Nephron progenitor cell (in vitro differentiated cells): ENCODE measurements around the gene VSIR.

Source experiments
- DNase-seq: peaks from one replicate; pipeline ENCODE4 v3.0.0; 2021
- H3K27ac Mint-ChIP-seq: 2 replicates; pipeline ENCODE4 v1.8.0; 2021; ENCODE audit warnings: mild to moderate bottlenecking, moderate library complexity, mixed read lengths
- H3K27me3 Mint-ChIP-seq: 2 replicates; pipeline ENCODE4 v1.8.0; 2021; ENCODE audit warnings: mild to moderate bottlenecking, low read depth, mixed read lengths; ENCODE audit not compliant: poor library complexity
- H3K36me3 Mint-ChIP-seq: 2 replicates; pipeline ENCODE4 v1.8.0; 2021; ENCODE audit warnings: low read depth, mixed read lengths
- H3K4me1 Mint-ChIP-seq: 2 replicates; pipeline ENCODE4 v1.8.0; 2021; ENCODE audit warnings: mixed read lengths
- H3K4me3 Mint-ChIP-seq: 2 replicates; pipeline ENCODE4 v1.8.0; 2021; ENCODE audit warnings: mild to moderate bottlenecking, moderate library complexity, mixed read lengths
- H3K9me3 Mint-ChIP-seq: 2 replicates; pipeline ENCODE4 v1.8.0; 2021; ENCODE audit warnings: mild to moderate bottlenecking, moderate library complexity, mixed read lengths
- TF ChIP-seq, protein P1 (sequence below): fragments of 200-600 bp; sonication (generic); IDR thresholded peaks from 2 replicates; pipeline ENCODE4 v1.5.0; 2021; ENCODE audit warnings: antibody characterized with exemption

Gene VSIR

DNA sequence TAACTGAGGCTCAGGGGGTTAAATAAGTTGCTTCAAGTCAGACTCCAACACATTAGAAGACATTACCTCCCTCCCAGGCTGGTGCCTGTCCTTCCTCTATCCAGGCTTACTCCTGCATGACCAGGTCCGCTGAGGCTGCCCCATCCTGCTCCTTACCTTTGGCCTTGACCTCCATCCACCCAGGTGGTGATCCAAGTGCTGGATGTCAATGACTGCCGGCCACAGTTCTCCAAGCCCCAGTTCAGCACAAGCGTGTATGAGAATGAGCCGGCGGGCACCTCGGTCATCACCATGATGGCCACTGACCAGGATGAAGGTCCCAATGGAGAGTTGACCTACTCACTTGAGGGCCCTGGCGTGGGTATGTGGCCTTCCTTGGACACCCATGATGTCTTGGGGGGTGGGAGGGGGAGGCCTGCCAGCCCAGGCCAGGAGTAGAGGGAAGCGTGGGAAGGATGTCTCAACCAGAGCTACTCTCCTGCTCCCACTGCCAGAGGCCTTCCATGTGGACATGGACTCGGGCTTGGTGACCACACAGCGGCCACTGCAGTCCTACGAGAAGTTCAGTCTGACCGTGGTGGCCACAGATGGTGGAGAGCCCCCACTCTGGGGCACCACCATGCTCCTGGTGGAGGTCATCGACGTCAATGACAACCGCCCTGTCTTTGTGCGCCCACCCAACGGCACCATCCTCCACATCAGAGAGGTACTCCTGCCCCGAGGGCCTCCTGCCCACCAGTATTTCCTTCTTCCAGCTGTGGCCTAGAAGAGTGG is 29.6 kb upstream of the VSIR start:
- no peak for DNase-seq
- Mint-ChIP-seq H3K36me3 (no peaks in the 10 kb centered on the region), H3K9me3 (no peaks in the 10 kb centered on the region), H3K4me3 (no peak overlapping the region), H3K4me1 (peaks cover 3% of the 10 kb centered on the region), H3K27ac (no peak overlapping the region), H3K27me3 (peaks cover 44% of the 10 kb centered on the region)
- TF ChIP-seq, protein P1, sequence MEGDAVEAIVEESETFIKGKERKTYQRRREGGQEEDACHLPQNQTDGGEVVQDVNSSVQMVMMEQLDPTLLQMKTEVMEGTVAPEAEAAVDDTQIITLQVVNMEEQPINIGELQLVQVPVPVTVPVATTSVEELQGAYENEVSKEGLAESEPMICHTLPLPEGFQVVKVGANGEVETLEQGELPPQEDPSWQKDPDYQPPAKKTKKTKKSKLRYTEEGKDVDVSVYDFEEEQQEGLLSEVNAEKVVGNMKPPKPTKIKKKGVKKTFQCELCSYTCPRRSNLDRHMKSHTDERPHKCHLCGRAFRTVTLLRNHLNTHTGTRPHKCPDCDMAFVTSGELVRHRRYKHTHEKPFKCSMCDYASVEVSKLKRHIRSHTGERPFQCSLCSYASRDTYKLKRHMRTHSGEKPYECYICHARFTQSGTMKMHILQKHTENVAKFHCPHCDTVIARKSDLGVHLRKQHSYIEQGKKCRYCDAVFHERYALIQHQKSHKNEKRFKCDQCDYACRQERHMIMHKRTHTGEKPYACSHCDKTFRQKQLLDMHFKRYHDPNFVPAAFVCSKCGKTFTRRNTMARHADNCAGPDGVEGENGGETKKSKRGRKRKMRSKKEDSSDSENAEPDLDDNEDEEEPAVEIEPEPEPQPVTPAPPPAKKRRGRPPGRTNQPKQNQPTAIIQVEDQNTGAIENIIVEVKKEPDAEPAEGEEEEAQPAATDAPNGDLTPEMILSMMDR: no peak

DNA sequence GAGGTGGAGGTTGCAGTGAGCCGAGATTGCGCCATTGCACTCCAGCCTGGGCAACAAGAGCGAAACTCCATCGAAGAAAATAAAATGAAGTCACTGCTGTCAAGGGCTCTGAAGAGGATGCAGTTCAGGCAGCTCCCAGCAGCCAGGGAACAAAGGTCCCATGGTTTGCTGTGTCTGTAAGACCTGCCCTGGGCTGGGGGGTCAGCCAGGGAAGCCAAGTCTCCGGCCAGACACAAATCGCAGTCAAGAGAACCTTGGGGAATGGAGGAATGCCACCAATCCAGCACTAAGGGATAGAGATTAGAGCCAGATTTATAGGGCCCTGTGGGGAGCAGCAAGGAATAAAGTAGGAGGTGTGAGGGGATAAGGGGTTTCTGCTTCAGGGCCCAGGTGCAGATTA is 28.9 kb upstream of the VSIR start:
- no peaks in the 10 kb centered on the region for H3K36me3 Mint-ChIP-seq
- H3K9me3 Mint-ChIP-seq: no peaks in the 10 kb centered on the region
- no peak for DNase-seq
- peaks cover 44% of the 10 kb centered on the region for H3K27me3 Mint-ChIP-seq
- no peak overlapping the region for H3K27ac Mint-ChIP-seq
- H3K4me1 Mint-ChIP-seq: peaks cover 3% of the 10 kb centered on the region
- TF ChIP-seq, protein P1: no peak
- no peak overlapping the region for H3K4me3 Mint-ChIP-seq

DNA sequence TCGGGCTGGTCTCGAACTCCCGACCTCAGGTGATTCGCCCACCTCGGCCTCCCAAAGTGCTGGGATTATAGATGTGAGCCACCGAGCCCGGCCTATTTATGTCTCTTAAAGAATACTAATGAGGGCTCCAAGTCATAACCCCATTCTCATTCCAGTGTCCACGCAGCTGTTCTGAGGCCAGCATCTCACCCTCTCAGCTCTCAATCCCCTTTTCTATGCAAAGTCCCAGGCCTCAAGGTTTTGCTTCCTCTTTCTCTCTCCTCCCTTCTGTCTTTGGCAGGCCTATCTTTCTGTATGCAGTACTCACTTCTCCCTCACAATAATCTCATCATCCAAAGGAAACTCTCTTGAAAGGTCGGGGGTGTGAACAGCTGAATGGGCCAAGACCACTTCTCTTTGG is 28.0 kb upstream of the VSIR start:
- TF ChIP-seq, protein P1: no peak
- no peak overlapping the region for H3K27ac Mint-ChIP-seq
- H3K36me3 Mint-ChIP-seq: no peaks in the 10 kb centered on the region
- peaks cover 37% of the 10 kb centered on the region for H3K27me3 Mint-ChIP-seq
- no peak for DNase-seq
- H3K9me3 Mint-ChIP-seq: no peaks in the 10 kb centered on the region
- H3K4me3 Mint-ChIP-seq: no peak overlapping the region
- H3K4me1 Mint-ChIP-seq: peaks cover 3% of the 10 kb centered on the region

DNA sequence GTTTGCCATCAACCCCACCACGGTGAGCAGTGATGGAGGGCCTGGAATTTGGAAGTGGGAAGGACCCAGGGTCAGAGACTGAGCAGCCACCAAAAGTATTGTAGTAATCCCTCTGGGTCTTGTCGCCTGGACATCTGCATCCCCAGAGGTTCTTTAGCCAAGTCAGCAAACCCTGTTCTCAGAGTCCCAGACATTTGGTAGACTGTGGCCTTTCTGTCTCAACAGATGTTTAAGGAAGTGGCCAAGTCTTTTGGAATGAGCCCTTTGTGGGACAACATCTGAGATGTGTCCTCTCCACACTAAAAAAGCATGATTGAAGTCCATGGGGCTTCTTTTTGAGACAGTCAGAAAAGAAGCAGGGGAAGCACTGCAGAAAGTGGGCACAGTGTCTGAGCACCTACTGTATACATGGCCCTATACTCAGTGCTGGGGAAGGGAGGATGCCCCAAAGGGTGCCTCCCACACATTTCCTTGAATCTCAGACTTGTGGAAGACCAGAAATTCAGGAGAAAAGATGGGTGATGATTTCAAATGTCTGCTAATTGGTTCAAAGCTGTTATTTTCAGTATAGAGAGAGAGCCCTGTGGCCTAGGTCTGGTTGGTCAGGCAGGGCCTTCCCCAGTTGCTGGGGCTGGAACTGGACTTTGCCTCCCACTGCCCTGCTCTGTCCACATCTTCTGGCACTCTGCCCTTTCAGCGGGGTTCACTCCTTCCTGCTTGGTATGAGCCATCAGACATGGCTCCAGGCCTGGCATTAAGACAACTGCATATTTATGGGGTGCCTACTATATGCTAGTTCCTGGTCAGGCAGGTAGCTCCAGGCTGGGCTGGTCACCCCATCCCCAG is 26.5 kb upstream of the VSIR start:
- no peaks in the 10 kb centered on the region for H3K9me3 Mint-ChIP-seq
- no peaks in the 10 kb centered on the region for H3K36me3 Mint-ChIP-seq
- peaks cover 25% of the 10 kb centered on the region for H3K27me3 Mint-ChIP-seq
- no peaks in the 10 kb centered on the region for H3K4me1 Mint-ChIP-seq
- H3K27ac Mint-ChIP-seq: no peak overlapping the region
- no peak overlapping the region for H3K4me3 Mint-ChIP-seq
- DNase-seq: no peak
- TF ChIP-seq, protein P1: no peak

DNA sequence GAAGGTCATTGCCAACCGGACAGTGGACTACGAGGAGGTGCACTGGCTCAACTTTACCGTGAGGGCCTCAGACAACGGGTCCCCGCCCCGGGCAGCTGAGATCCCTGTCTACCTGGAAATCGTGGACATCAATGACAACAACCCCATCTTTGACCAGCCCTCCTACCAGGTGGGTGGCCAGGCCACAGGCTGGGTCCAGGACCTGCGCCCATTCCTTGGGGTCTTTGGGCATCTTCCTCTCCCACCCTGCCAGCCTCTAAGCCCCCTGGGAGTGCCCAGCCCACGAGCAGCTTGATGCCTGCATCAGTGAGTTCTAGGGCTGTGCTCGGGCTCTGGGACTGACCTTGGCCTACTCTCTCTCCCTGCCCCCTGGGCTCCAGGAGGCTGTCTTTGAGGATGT is 25.8 kb upstream of the VSIR start:
- H3K4me3 Mint-ChIP-seq: no peak overlapping the region
- no peaks in the 10 kb centered on the region for H3K36me3 Mint-ChIP-seq
- no peak overlapping the region for H3K27ac Mint-ChIP-seq
- TF ChIP-seq, protein P1: no peak
- no peaks in the 10 kb centered on the region for H3K4me1 Mint-ChIP-seq
- H3K9me3 Mint-ChIP-seq: no peaks in the 10 kb centered on the region
- no peak for DNase-seq
- peaks cover 19% of the 10 kb centered on the region for H3K27me3 Mint-ChIP-seq
